GM11168 (cell line): ENCODE measurements around the gene SYT3.
"Not testable (repeated sequence)": the region's sequence is repeated elsewhere in the genome, so short reads cannot be mapped to it uniquely, and the experiment has no call there.

Experiments
- in situ Hi-C: fragments of 300-500 bp; cut with MboI; formaldehyde crosslinking; loops from one replicate; pipeline ENCODE4 v1.12.0; 2022; ENCODE audit warnings: low sequenced_read_pairs; ENCODE audit not compliant: unreplicated experiment

SYT3 gene

GRCh38 chr19:50607388-50607787, 32.3 kb downstream of the SYT3 start:
- in situ Hi-C loops = no loop called here

GRCh38 chr19:50606059-50606836, 33.4 kb downstream of the SYT3 start:
- in situ Hi-C loops = not testable (repeated sequence)

GRCh38 chr19:50604264-50605073, 35.2 kb downstream of the SYT3 start:
- in situ Hi-C loops = not testable (repeated sequence)

- in situ Hi-C loops = no loop called here
Measured at GRCh38 chr19:50602935-50603334, 36.7 kb downstream of the SYT3 start.

- in situ Hi-C loops = no loop called here
Measured at GRCh38 chr19:50602496-50602895, 37.2 kb downstream of the SYT3 start.

- in situ Hi-C loops = no loop called here
Measured at GRCh38 chr19:50602089-50602422, 37.6 kb downstream of the SYT3 start.

GRCh38 chr19:50601407-50602088, 38.1 kb downstream of the SYT3 start:
- in situ Hi-C loops = no loop called here

GRCh38 chr19:50599427-50599826, 40.3 kb downstream of the SYT3 start:
- in situ Hi-C loops = no loop called here

GRCh38 chr19:50590191-50590590, 49.5 kb downstream of the SYT3 start:
- in situ Hi-C loops = no loop called here

- in situ Hi-C loops = not testable (repeated sequence)
Measured at GRCh38 chr19:50581795-50582660, 57.7 kb downstream of the SYT3 start.

GRCh38 chr19:50580970-50581634, 58.6 kb downstream of the SYT3 start:
- in situ Hi-C loops = no loop called here

GRCh38 chr19:50580240-50580639, 59.4 kb downstream of the SYT3 start:
- in situ Hi-C loops = no loop called here

- in situ Hi-C loops = not testable (repeated sequence)
Measured at GRCh38 chr19:50576769-50577168, 62.9 kb downstream of the SYT3 start.

GRCh38 chr19:50573741-50574461, 65.8 kb downstream of the SYT3 start:
- in situ Hi-C loops = no loop called here
